ENCODE measurements around the gene NEU4. TPM values are rescaled to one million over a fixed set of nuclear protein-coding genes. Genes with fewer than 3 reads are reported as not detected.

The NEU4 gene
- total RNA-seq, 4 donors from 2014 or later = 3.0 to 119 (median 19.4) TPM

DNA sequence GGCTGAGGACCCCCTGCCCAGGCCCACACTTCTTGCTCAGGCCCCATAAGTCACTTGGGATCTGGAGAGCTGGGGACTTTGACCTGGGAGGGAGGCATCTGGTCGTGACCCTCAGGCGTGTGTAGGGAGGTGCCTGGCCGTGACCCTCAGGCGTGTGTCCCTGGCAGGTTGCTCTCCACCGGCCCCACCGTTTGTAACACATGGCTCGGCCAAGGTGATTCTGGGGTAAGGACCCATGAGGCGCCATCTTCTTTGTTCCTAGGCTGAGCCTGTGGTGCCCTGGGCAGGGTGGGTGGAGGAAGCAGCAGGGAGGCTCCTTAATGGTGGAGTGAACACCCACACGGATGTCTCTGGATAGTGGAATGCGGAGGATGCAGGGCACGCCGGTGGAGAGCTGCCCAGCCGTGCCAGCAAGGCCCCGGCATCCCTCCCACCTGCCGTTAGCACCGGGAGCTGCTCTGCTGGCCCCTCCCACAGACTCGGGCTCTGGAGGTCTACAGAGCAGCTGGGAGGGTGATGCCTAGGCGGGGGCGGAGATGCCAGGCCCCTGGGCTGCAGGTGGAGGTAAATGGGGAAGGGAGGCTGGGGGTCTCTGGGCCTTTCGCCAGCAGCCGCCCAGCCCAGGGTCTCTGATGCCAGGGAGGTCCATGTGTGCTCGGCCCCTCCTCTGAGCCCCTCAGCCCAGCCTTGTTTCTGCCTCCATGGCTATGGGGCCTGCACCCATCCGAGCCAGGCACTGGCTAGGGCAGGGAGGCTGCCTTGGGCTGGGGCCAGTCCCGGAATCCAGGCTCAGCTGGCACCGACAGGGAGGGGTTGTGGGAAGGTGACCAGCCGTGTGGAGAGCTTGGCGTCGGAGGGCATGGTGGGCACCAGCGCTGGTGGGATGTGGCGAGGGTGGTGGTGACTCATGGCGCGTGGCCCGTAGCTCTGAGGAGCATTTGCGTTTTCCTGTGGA is 33.5 kb upstream of the NEU4 start:
- peaks cover 0 to 10% of the 10 kb centered on the region in 2 donors for H3K4me1 ChIP-seq
- no peaks in the 10 kb centered on the region for H3K36me3 ChIP-seq
- no peaks in the 10 kb centered on the region for H3K9me3 ChIP-seq
- no peak for ATAC-seq
- peaks cover 10 to 12% (median 11%) of the 10 kb centered on the region in 3 donors for H3K27me3 ChIP-seq
- TF ChIP-seq POLR2A (IDR thresholded peaks at IDR 0.05) = no peak
- TF ChIP-seq, protein P1, sequence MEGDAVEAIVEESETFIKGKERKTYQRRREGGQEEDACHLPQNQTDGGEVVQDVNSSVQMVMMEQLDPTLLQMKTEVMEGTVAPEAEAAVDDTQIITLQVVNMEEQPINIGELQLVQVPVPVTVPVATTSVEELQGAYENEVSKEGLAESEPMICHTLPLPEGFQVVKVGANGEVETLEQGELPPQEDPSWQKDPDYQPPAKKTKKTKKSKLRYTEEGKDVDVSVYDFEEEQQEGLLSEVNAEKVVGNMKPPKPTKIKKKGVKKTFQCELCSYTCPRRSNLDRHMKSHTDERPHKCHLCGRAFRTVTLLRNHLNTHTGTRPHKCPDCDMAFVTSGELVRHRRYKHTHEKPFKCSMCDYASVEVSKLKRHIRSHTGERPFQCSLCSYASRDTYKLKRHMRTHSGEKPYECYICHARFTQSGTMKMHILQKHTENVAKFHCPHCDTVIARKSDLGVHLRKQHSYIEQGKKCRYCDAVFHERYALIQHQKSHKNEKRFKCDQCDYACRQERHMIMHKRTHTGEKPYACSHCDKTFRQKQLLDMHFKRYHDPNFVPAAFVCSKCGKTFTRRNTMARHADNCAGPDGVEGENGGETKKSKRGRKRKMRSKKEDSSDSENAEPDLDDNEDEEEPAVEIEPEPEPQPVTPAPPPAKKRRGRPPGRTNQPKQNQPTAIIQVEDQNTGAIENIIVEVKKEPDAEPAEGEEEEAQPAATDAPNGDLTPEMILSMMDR (IDR thresholded peaks at IDR 0.05 in 4 of 5, conservative IDR thresholded peaks at IDR 0.05 in 1 of 5) = no peak
- DNase-seq = no peak
- intact Hi-C loops (cut with DNase I; ENCODE audit: low total_unique reads) = no loop called here
- no peak overlapping the region for H3K4me3 ChIP-seq
- no peak overlapping the region for H3K27ac ChIP-seq
- in situ Hi-C loops (cut with MboI; ENCODE audit: low sequenced_read_pairs in 4 of 4) = no loop called here

GRCh38 chr2:241776336-241777169 is 32.4 kb upstream of the NEU4 start, which contains the start of gene GAL3ST2:
GAL3ST2 (plus strand) TSS chr2:241776822; CDS start chr2:241776956, 134 bp downstream.
- no peak for TF ChIP-seq POLR2A (IDR thresholded peaks at IDR 0.05)
- TF ChIP-seq, protein P1 (IDR thresholded peaks at IDR 0.05 in 4 of 5, conservative IDR thresholded peaks at IDR 0.05 in 1 of 5) = no peak
- in situ Hi-C loops (cut with MboI; ENCODE audit: low sequenced_read_pairs in 4 of 4) (no loop called here), intact Hi-C loops (cut with DNase I; ENCODE audit: low total_unique reads) (no loop called here)
- no peaks in the 10 kb centered on the region for H3K9me3 ChIP-seq
- ATAC-seq (no peak), DNase-seq (no peak)
- peaks cover 0 to 4% of the 10 kb centered on the region in 2 donors for H3K4me1 ChIP-seq
- no peak within 1 kb of the TSS for H3K27ac ChIP-seq
- no peak within 1 kb of the TSS for H3K4me3 ChIP-seq
- H3K27me3 ChIP-seq = peaks cover 10 to 12% (median 11%) of the 10 kb centered on the region in 3 donors
- no peaks in the 10 kb centered on the region for H3K36me3 ChIP-seq

GRCh38 chr2:241777170-241777685 is 31.8 kb upstream of the NEU4 start:
- DNase-seq (no peak), ATAC-seq (no peak)
- in situ Hi-C loops (cut with MboI; ENCODE audit: low sequenced_read_pairs in 4 of 4) (no loop called here), intact Hi-C loops (cut with DNase I; ENCODE audit: low total_unique reads) (no loop called here)
- Histone ChIP-seq H3K36me3 (no peaks in the 10 kb centered on the region), H3K9me3 (no peaks in the 10 kb centered on the region), H3K27ac (no peak overlapping the region), H3K27me3 (peaks cover 10 to 12% (median 11%) of the 10 kb centered on the region in 3 donors), H3K4me3 (no peak overlapping the region), H3K4me1 (no peaks in the 10 kb centered on the region)
- TF ChIP-seq, protein P1 (IDR thresholded peaks at IDR 0.05 in 4 of 5, conservative IDR thresholded peaks at IDR 0.05 in 1 of 5) = no peak
- TF ChIP-seq POLR2A (IDR thresholded peaks at IDR 0.05) = no peak

- Histone ChIP-seq H3K36me3 (no peaks in the 10 kb centered on the region), H3K9me3 (no peaks in the 10 kb centered on the region), H3K27ac (no peak overlapping the region), H3K4me3 (no peak overlapping the region), H3K4me1 (no peaks in the 10 kb centered on the region), H3K27me3 (peaks cover 10 to 12% (median 11%) of the 10 kb centered on the region in 3 donors)
- intact Hi-C loops (cut with DNase I; ENCODE audit: low total_unique reads) = no loop called here
- TF ChIP-seq, protein P1 (IDR thresholded peaks at IDR 0.05 in 4 of 5, conservative IDR thresholded peaks at IDR 0.05 in 1 of 5) = no peak
- no peak for TF ChIP-seq POLR2A (IDR thresholded peaks at IDR 0.05)
- DNase-seq (no peak), ATAC-seq (no peak)
- in situ Hi-C loops (cut with MboI; ENCODE audit: low sequenced_read_pairs in 4 of 4) = no loop called here
Measured at GRCh38 chr2:241777686-241778627, 31.0 kb upstream of the NEU4 start.

Measured in gastrocnemius medialis (tissue), 4 donors.